IMR-90 (cell line): ENCODE results near the gene ANO2. TPM values are rescaled to one million over a fixed set of nuclear protein-coding genes. Genes with fewer than 3 reads are reported as not detected.

Experiments used
- ATAC-seq: fragments of 200-7000 bp; cut with Tn5 transposase; 2 replicates; pipeline ENCODE4 v1.9.1; 2020; ENCODE audit warnings: low read depth, mild to moderate bottlenecking, moderate library complexity
- BruUV-seq: library from RNA; stranded (reverse); fragments of 400-500 nt; replicated peaks from 2 replicates; lab custom pipeline; 2021; lab: Mats Ljungman, UMichigan
- CTCF ChIA-PET: fragments of 300-600 bp; formaldehyde crosslinking; extraction: SDS; loops from one replicate; lab custom pipeline; 2021; ENCODE audit warnings: antibody characterized with exemption; lab: Yijun Ruan, JAX
- POLR2A ChIA-PET: fragments of 300-600 bp; sonication (Branson Sonifier 250); formaldehyde crosslinking; loops from one replicate; lab custom pipeline; 2022; ENCODE audit warnings: antibody characterized with exemption; ENCODE audit not compliant: unreplicated experiment; lab: Charles Lee
- DNase-seq: peaks from one replicate; pipeline ENCODE4 v3.0.0; 2013
- H2AFZ ChIP-seq: replicated peaks from 2 replicates; pipeline ENCODE3; 2013; ENCODE audit warnings: low read length, mild to moderate bottlenecking; ENCODE audit not compliant: poor library complexity
- H2AK5ac ChIP-seq: 2 replicates; pipeline ENCODE4 v1.6.1; 2013; ENCODE audit warnings: low read depth, low read length, inconsistent platforms
- H2AK9ac ChIP-seq: replicated peaks from 2 replicates; pipeline ENCODE3; 2013; ENCODE audit warnings: mild to moderate bottlenecking, low read depth, low read length, moderate library complexity; ENCODE audit not compliant: poor library complexity
- H2BK120ac ChIP-seq: 2 replicates; pipeline ENCODE4 v1.6.1; 2013; ENCODE audit warnings: low read depth, low read length, inconsistent platforms
- H2BK15ac ChIP-seq: 3 replicates; pipeline ENCODE4 v1.6.1; 2013; ENCODE audit warnings: low read depth, low read length, inconsistent platforms
- H2BK20ac ChIP-seq: 2 replicates; pipeline ENCODE4 v1.6.1; 2013; ENCODE audit warnings: low read depth, mild to moderate bottlenecking, inconsistent platforms, low read length, moderate library complexity
- H2BK5ac ChIP-seq: 2 replicates; pipeline ENCODE4 v1.6.1; 2013; ENCODE audit warnings: mild to moderate bottlenecking, low read depth, low read length, inconsistent platforms; ENCODE audit not compliant: poor library complexity, severe bottlenecking
- H3K14ac ChIP-seq: replicated peaks from 2 replicates; pipeline ENCODE4 v1.6.1; 2013; ENCODE audit warnings: low read depth, low read length, inconsistent platforms
- H3K18ac ChIP-seq: 2 replicates; pipeline ENCODE4 v1.6.1; 2013; ENCODE audit warnings: low read depth, low read length, control low read depth
- H3K23ac ChIP-seq: 2 replicates; pipeline ENCODE4 v1.6.1; 2013; ENCODE audit warnings: low read depth, low read length, inconsistent platforms
- H3K27ac ChIP-seq: 2 replicates; pipeline ENCODE4 v1.5.1; 2013; ENCODE audit warnings: mild to moderate bottlenecking, control low read depth, low read length; ENCODE audit not compliant: insufficient read depth
- H3K27me3 ChIP-seq: 2 replicates; pipeline ENCODE4 v1.6.1; 2013; ENCODE audit warnings: low read length; ENCODE audit not compliant: control insufficient read depth, insufficient read depth
- H3K36me3 ChIP-seq: 2 replicates; pipeline ENCODE4 v1.6.1; 2013; ENCODE audit warnings: low read length, mixed read lengths; ENCODE audit not compliant: control insufficient read depth, insufficient read depth
- H3K4ac ChIP-seq: 2 replicates; pipeline ENCODE4 v1.6.1; 2013; ENCODE audit warnings: low read depth, low read length, inconsistent platforms
- H3K4me1 ChIP-seq: 2 replicates; pipeline ENCODE4 v1.6.1; 2013; ENCODE audit warnings: low read length, mixed read lengths; ENCODE audit not compliant: control insufficient read depth, insufficient read depth
- H3K4me2 ChIP-seq: 2 replicates; pipeline ENCODE4 v1.6.1; 2013; ENCODE audit warnings: low read depth, mild to moderate bottlenecking, control low read depth, low read length, moderate library complexity
- H3K4me3 ChIP-seq: 2 replicates; pipeline ENCODE4 v1.5.1; 2013; ENCODE audit warnings: low read depth, mild to moderate bottlenecking, control low read depth, low read length, moderate library complexity; ENCODE audit not compliant: insufficient read depth
- H3K56ac ChIP-seq: 2 replicates; pipeline ENCODE4 v1.6.1; 2013; ENCODE audit warnings: low read length, inconsistent platforms; ENCODE audit not compliant: insufficient read depth; ENCODE audit errors: extremely low read depth
- H3K79me1 ChIP-seq, 2 experiments: 2 replicates each; pipeline ENCODE4 v1.6.1; 2013; ENCODE audit warnings: low read length in 2 of 2, inconsistent platforms in 1 of 2, low read depth in 1 of 2
- H3K9ac ChIP-seq: 2 replicates; pipeline ENCODE4 v1.6.1; 2013; ENCODE audit warnings: low read depth, low read length, control low read depth
- H3K9me1 ChIP-seq: 2 replicates; pipeline ENCODE4 v1.6.1; 2013; ENCODE audit warnings: low read length, inconsistent platforms; ENCODE audit not compliant: insufficient read depth
- H3K9me3 ChIP-seq: 2 replicates; pipeline ENCODE4 v1.6.1; 2013; ENCODE audit warnings: low read length; ENCODE audit not compliant: control insufficient read depth, insufficient read depth
- H4K20me1 ChIP-seq: 2 replicates; pipeline ENCODE4 v1.6.1; 2013; ENCODE audit warnings: low read length, inconsistent platforms; ENCODE audit not compliant: insufficient read depth
- H4K5ac ChIP-seq: 2 replicates; pipeline ENCODE4 v1.6.1; 2013; ENCODE audit warnings: mild to moderate bottlenecking, low read depth, low read length, control low read depth
- H4K8ac ChIP-seq, 2 experiments: 2 replicates each; pipeline ENCODE4 v1.6.1; 2013; ENCODE audit warnings: low read depth in 2 of 2, low read length in 2 of 2, control low read depth in 1 of 2, inconsistent platforms in 1 of 2
- H4K91ac ChIP-seq: 2 replicates; pipeline ENCODE4 v1.6.1; 2013; ENCODE audit warnings: low read depth, low read length, inconsistent platforms; ENCODE audit not compliant: insufficient read depth
- BHLHE40 ChIP-seq: fragments of 150-350 bp; IDR thresholded peaks from 2 replicates; pipeline ENCODE4 v1.6.1; 2016; ENCODE audit warnings: mild to moderate bottlenecking, low read depth, low read length
- CEBPB ChIP-seq: IDR thresholded peaks from 2 replicates; pipeline ENCODE4 v1.6.1; 2012; ENCODE audit warnings: low read depth, low read length, improper control_type of control experiment
- CHD1 ChIP-seq: IDR thresholded peaks from 2 replicates; pipeline ENCODE4 v1.6.1; 2012; ENCODE audit warnings: low read depth, low read length, improper control_type of control experiment
- CTCF ChIP-seq: conservative IDR thresholded peaks from 2 replicates; pipeline ENCODE4 v1.5.1; 2012; ENCODE audit warnings: mild to moderate bottlenecking, low read depth, low read length, improper control_type of control experiment
- ELK1 ChIP-seq: fragments of 150-350 bp; IDR thresholded peaks from 2 replicates; pipeline ENCODE4 v1.6.1; 2016; ENCODE audit warnings: low read depth, mild to moderate bottlenecking, low read length, moderate library complexity, borderline replicate concordance
- FOS ChIP-seq: fragments of 150-350 bp; IDR thresholded peaks from 2 replicates; pipeline ENCODE4 v1.6.1; 2016; ENCODE audit warnings: low read depth, low read length
- MAFK ChIP-seq: IDR thresholded peaks from 2 replicates; pipeline ENCODE4 v1.6.1; 2012; ENCODE audit warnings: low read depth, low read length, improper control_type of control experiment
- MAZ ChIP-seq: IDR thresholded peaks from 2 replicates; pipeline ENCODE4 v1.6.1; 2012; ENCODE audit warnings: low read depth, mild to moderate bottlenecking, low read length, improper control_type of control experiment, moderate library complexity, borderline replicate concordance
- MXI1 ChIP-seq: IDR thresholded peaks from 2 replicates; pipeline ENCODE4 v1.6.1; 2012; ENCODE audit warnings: low read depth, mild to moderate bottlenecking, low read length, moderate library complexity, borderline replicate concordance
- NFE2L2 ChIP-seq: fragments of 150-350 bp; IDR thresholded peaks from 2 replicates; pipeline ENCODE4 v1.6.1; 2016; ENCODE audit warnings: low read depth, mild to moderate bottlenecking, low read length
- POLR2A ChIP-seq: IDR thresholded peaks from 2 replicates; pipeline ENCODE4 v1.6.1; 2012; ENCODE audit warnings: mild to moderate bottlenecking, low read depth, low read length
- RAD21 ChIP-seq: IDR thresholded peaks from 2 replicates; pipeline ENCODE4 v1.6.1; 2012; ENCODE audit warnings: low read length, improper control_type of control experiment
- RCOR1 ChIP-seq: IDR thresholded peaks from 2 replicates; pipeline ENCODE4 v1.6.1; 2012; ENCODE audit warnings: mild to moderate bottlenecking, low read length, improper control_type of control experiment; ENCODE audit not compliant: insufficient replicate concordance
- RFX5 ChIP-seq: IDR thresholded peaks from 2 replicates; pipeline ENCODE4 v1.8.0; 2012; ENCODE audit warnings: low read depth, mild to moderate bottlenecking, low read length, moderate library complexity
- SMC3 ChIP-seq: fragments of 150-350 bp; IDR thresholded peaks from 2 replicates; pipeline ENCODE4 v1.6.1; 2016; ENCODE audit warnings: low read depth, mild to moderate bottlenecking, antibody characterized with exemption, low read length, moderate library complexity
- USF2 ChIP-seq: fragments of 150-350 bp; IDR thresholded peaks from 2 replicates; pipeline ENCODE4 v1.6.1; 2017; ENCODE audit warnings: mild to moderate bottlenecking, antibody characterized with exemption, low read length, low read depth
- WGBS, 2 experiments: methylation state at CpG; one replicate each; pipeline versions ENCODE4 v1.1.5 to v1.1.7; 2013; ENCODE audit warnings: missing lambda C conversion rate in 2 of 2; ENCODE audit not compliant: insufficient read length in 1 of 2; ENCODE audit errors: extremely low coverage in 2 of 2; 5-methylcytosine and 5-hydroxymethylcytosine counted together
- dilution Hi-C: fragments of 300-500 bp; cut with HindIII; formaldehyde crosslinking; loops from one replicate; pipeline ENCODE4 v1.14.3; 2018; ENCODE audit warnings: low sequenced_read_pairs; ENCODE audit not compliant: unreplicated experiment
- in situ Hi-C: fragments of 300-500 bp; cut with MboI; formaldehyde crosslinking; loops from 3 replicates; pipeline ENCODE4 v1.14.3; 2019; ENCODE audit warnings: low sequenced_read_pairs, inconsistent platforms, mixed read lengths
- intact Hi-C: fragments of 100-400 bp; cut with micrococcal nuclease; formaldehyde crosslinking; loops from 2 replicates; pipeline ENCODE4 v1.10.0; 2022
- polyA plus RNA-seq, 3 experiments: library from polyadenylated mRNA; depleted of rRNA; stranded (reverse); fragments of >200 nt; gene quantifications; 2 replicates each; pipeline ENCODE4 v1.2.3, GENCODE V29; 2012; ENCODE audit warnings: low replicate concordance in 1 of 3
- total RNA-seq: library from RNA; depleted of rRNA; stranded (reverse); fragments of >200 nt; gene quantifications from 2 replicates; pipeline ENCODE4 v1.2.3, GENCODE V29; 2012

ANO2 gene
- total and polyA plus RNA-seq, 2 of the 4 experiments (the other 2 are of a cell fraction): 0.22 TPM; not detected in 1

GRCh38 chr12:5954661-5955060, 9.6 kb upstream of the ANO2 start:
- Histone ChIP-seq H2BK5ac (no peak overlapping the region), H3K14ac (no peak overlapping the region), H2AK5ac (no peak overlapping the region), H3K27me3 (peaks cover 27% of the 10 kb centered on the region), H3K9me1 (no peaks in the 10 kb centered on the region), H2AK9ac (no peak overlapping the region), H3K4me1 (peaks cover 2% of the 10 kb centered on the region; the same call in 1 of the 2 replicates), H3K4ac (no peak overlapping the region), H2BK15ac (no peak overlapping the region), H2BK120ac (no peak overlapping the region), H3K9me3 (no peaks in the 10 kb centered on the region), H2BK20ac (no peak overlapping the region), H3K9ac (no peak overlapping the region), H3K18ac (no peak overlapping the region), H4K5ac (no peak overlapping the region), H3K36me3 (no peaks in the 10 kb centered on the region), H2AFZ (no peak overlapping the region), H3K4me3 (no peak overlapping the region), H3K79me1 (no peaks in the 10 kb centered on the region), H3K4me2 (no peak overlapping the region), H4K91ac (no peak overlapping the region), H3K23ac (no peak overlapping the region), H3K27ac (no peak overlapping the region), H4K8ac (no peak overlapping the region), H3K56ac (no peak overlapping the region), H4K20me1 (no peaks in the 10 kb centered on the region)
- ATAC-seq (no peak), DNase-seq (no peak)
- in situ Hi-C loops (no loop called here), dilution Hi-C loops (no loop called here), intact Hi-C loops (no loop called here)
- no CpG with 5 or more reads among the region's 3 CpGs for WGBS, 2 experiments
- CTCF ChIA-PET: no interaction called here
- TF ChIP-seq CTCF (no peak), ELK1 (no peak), MXI1 (no peak), RFX5 (no peak), RAD21 (no peak), MAFK (no peak), FOS (no peak), RCOR1 (no peak), CEBPB (no peak), MAZ (no peak), SMC3 (no peak), NFE2L2 (no peak), USF2 (no peak), POLR2A (no peak), BHLHE40 (no peak), CHD1 (no peak)
- POLR2A ChIA-PET: no interaction called here
- no TSS peak for BruUV-seq
